Panc1 (cell line): Measurements from ENCODE around the gene PHLPP1. TPM values are rescaled to one million over a fixed set of nuclear protein-coding genes. Genes with fewer than 3 reads are reported as not detected.

Experiments used
- ATAC-seq: fragments of 200-7000 bp; cut with Tn5 transposase; 2 replicates; pipeline ENCODE4 v1.9.1; 2020; ENCODE audit warnings: mild to moderate bottlenecking, moderate library complexity
- BruUV-seq: library from RNA; stranded (reverse); fragments of 400-500 nt; replicated peaks from 2 replicates; lab custom pipeline; 2021; lab: Mats Ljungman, UMichigan
- CTCF ChIA-PET: fragments of 300-600 bp; sonication (Branson Sonifier 250); formaldehyde crosslinking; loops from one replicate; lab custom pipeline; 2022; ENCODE audit warnings: antibody characterized with exemption; lab: Charles Lee
- POLR2A ChIA-PET: fragments of 300-600 bp; sonication (Branson Sonifier 250); formaldehyde crosslinking; loops from one replicate; lab custom pipeline; 2022; ENCODE audit warnings: antibody characterized with exemption; lab: Charles Lee
- DNase-seq: peaks from one replicate; pipeline ENCODE4 v3.0.0-alpha.2; 2010; ENCODE audit warnings: low read depth, low spot score
- H3K27ac ChIP-seq: 2 replicates; pipeline ENCODE4 v1.5.1; 2011; ENCODE audit warnings: mild to moderate bottlenecking, low read length, inconsistent platforms
- H3K27me3 ChIP-seq: fragments of 200-500 bp; sonication (Bioruptor generic); 2 replicates; pipeline ENCODE4 v1.6.0; 2014; ENCODE audit warnings: low read length, inconsistent platforms; ENCODE audit not compliant: control insufficient read depth, insufficient read depth
- H3K36me3 ChIP-seq: fragments of 200-500 bp; sonication (Bioruptor generic); 2 replicates; pipeline ENCODE4 v1.5.1; 2014; ENCODE audit warnings: inconsistent platforms, mild to moderate bottlenecking, low read length, moderate library complexity; ENCODE audit not compliant: control insufficient read depth, insufficient read depth
- H3K4me1 ChIP-seq: 2 replicates; pipeline ENCODE4 v1.5.1; 2011; ENCODE audit warnings: inconsistent platforms, mild to moderate bottlenecking, low read length, moderate library complexity; ENCODE audit not compliant: control insufficient read depth, insufficient read depth
- H3K4me3 ChIP-seq, 2 experiments: 2 replicates each; pipeline ENCODE4 v1.5.1; 2011 to 2012; ENCODE audit warnings: low read depth in 2 of 2, low read length in 2 of 2, mild to moderate bottlenecking in 2 of 2, inconsistent platforms in 1 of 2, moderate library complexity in 1 of 2
- H3K9me3 ChIP-seq: fragments of 200-500 bp; sonication (Bioruptor generic); 2 replicates; pipeline ENCODE4 v1.5.1; 2014; ENCODE audit warnings: low read depth, mild to moderate bottlenecking, inconsistent platforms, low read length, moderate library complexity; ENCODE audit not compliant: control insufficient read depth, insufficient read depth
- CTCF ChIP-seq: fragments of 450-650 bp; IDR thresholded peaks from 2 replicates; pipeline ENCODE4 v1.5.1; 2017; ENCODE audit warnings: mild to moderate bottlenecking
- POLR2AphosphoS5 ChIP-seq: IDR thresholded peaks from 2 replicates; pipeline ENCODE4 v1.6.1; 2012; ENCODE audit warnings: mild to moderate bottlenecking, low read depth, low read length, moderate library complexity
- SIN3A ChIP-seq: IDR thresholded peaks from 2 replicates; pipeline ENCODE4 v1.6.1; 2012; ENCODE audit warnings: low read depth, mild to moderate bottlenecking, low read length, moderate library complexity, borderline replicate concordance; ENCODE audit not compliant: insufficient read depth
- TCF7L2 ChIP-seq: IDR thresholded peaks from 2 replicates; pipeline ENCODE4 v1.6.1; 2011; ENCODE audit warnings: mild to moderate bottlenecking, low read depth, low read length, inconsistent platforms
- in situ Hi-C: cut with HindIII; loops from 2 replicates; pipeline ENCODE4 v1.10.0; 2016; ENCODE audit warnings: low sequenced_read_pairs, low pct_unique_long_range_greater_than_20kb
- intact Hi-C: fragments of 100-400 bp; cut with micrococcal nuclease; formaldehyde crosslinking; loops from one replicate; pipeline ENCODE4 v1.10.0; 2022; ENCODE audit not compliant: unreplicated experiment
- total RNA-seq: library from RNA; stranded (reverse); gene quantifications from one replicate; pipeline ENCODE4 v1.2.1, GENCODE V29; 2021; ENCODE audit not compliant: unreplicated experiment
- TF ChIP-seq, protein P1 (sequence below), 2 experiments: IDR thresholded peaks; 2 replicates each; pipeline ENCODE4 v1.6.1; 2011 to 2012; ENCODE audit warnings: low read depth in 2 of 2, control low read depth in 1 of 2, low read length in 1 of 2, mild to moderate bottlenecking in 1 of 2, moderate library complexity in 1 of 2; ENCODE audit not compliant: insufficient read depth in 1 of 2

PHLPP1 gene
- total RNA-seq, 1 experiment from 2014 or later, result 6.3 TPM

DNA sequence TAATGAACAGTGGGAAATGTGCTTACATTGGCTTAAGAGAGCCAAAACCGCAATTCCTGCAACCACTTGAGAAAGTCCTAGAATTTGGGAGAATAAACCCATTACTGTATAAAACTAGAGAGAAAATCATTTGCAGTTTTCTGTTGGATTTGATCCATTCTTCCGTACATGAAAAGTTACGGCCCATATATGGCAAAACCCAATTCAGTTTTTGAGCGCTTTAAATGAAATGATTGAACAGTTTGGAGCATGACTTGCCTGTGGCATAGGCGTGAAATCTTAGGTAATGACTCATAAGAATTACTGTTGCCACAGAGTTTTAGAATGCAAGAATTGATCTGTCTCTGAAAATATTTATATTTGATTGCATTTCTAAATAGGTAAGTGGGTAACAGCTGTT lies 52.0 kb downstream of the PHLPP1 start:
- Histone ChIP-seq H3K4me1 (no peaks in the 10 kb centered on the region; the same call in 1 of the 2 replicates), H3K9me3 (no peaks in the 10 kb centered on the region), H3K4me3 (no peak overlapping the region), H3K27ac (no peak overlapping the region), H3K36me3 (no peaks in the 10 kb centered on the region), H3K27me3 (no peaks in the 10 kb centered on the region)
- ChIA-PET POLR2A (no interaction called here), CTCF (no interaction called here)
- intact Hi-C loops, result no loop called here
- ATAC-seq (no peak), DNase-seq (no peak)
- BruUV-seq, result no TSS peak
- in situ Hi-C loops, result no loop called here
- TF ChIP-seq SIN3A, result no peak
- TF ChIP-seq, protein P1, sequence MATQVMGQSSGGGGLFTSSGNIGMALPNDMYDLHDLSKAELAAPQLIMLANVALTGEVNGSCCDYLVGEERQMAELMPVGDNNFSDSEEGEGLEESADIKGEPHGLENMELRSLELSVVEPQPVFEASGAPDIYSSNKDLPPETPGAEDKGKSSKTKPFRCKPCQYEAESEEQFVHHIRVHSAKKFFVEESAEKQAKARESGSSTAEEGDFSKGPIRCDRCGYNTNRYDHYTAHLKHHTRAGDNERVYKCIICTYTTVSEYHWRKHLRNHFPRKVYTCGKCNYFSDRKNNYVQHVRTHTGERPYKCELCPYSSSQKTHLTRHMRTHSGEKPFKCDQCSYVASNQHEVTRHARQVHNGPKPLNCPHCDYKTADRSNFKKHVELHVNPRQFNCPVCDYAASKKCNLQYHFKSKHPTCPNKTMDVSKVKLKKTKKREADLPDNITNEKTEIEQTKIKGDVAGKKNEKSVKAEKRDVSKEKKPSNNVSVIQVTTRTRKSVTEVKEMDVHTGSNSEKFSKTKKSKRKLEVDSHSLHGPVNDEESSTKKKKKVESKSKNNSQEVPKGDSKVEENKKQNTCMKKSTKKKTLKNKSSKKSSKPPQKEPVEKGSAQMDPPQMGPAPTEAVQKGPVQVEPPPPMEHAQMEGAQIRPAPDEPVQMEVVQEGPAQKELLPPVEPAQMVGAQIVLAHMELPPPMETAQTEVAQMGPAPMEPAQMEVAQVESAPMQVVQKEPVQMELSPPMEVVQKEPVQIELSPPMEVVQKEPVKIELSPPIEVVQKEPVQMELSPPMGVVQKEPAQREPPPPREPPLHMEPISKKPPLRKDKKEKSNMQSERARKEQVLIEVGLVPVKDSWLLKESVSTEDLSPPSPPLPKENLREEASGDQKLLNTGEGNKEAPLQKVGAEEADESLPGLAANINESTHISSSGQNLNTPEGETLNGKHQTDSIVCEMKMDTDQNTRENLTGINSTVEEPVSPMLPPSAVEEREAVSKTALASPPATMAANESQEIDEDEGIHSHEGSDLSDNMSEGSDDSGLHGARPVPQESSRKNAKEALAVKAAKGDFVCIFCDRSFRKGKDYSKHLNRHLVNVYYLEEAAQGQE (IDR thresholded peaks at IDR 0.05; ENCODE audit: insufficient read depth in 1 of 2, low read depth in 2 of 2, low read length in 1 of 2), result no peak
- TF ChIP-seq POLR2AphosphoS5, result no peak
- no peak for TF ChIP-seq TCF7L2

DNA sequence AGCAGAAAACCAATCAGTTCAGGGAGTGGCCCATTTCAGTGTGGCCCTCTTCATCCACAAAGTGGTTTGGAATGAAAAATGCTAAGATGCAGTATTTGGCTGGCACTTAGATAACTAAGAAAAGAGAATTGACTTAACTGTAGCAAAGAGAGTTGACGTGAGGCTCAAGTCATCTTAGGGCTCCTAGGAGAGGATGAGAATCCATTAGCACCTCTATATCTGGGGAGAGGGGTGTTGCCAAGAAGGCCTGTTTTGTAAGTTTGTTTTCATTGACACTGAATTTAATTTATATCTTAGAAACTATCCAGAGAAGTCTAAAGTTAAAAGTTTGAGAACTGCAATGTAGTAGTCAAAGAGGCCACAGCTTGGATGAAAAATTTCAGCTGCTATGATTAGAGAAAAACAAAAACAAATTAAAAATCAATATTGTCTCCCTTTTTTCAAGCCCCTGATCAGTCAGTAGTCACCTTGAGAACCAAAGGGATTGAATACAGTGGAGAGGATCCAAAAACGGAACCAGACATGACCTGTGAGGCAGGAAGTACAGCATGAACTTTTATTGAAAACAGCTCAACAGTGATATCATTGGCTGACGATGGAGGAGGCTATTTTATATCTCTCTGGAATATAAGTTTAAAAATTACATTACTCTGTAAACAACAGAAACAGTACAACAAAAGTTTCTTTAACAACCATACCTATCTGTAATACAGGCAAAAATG lies 52.7 kb downstream of the PHLPP1 start:
- in situ Hi-C loops, result no loop called here

More for the DNA sequence above, 52.7 kb downstream of the PHLPP1 start:
- ATAC-seq (no peak), DNase-seq (no peak)
- Histone ChIP-seq H3K9me3 (no peaks in the 10 kb centered on the region), H3K4me1 (no peaks in the 10 kb centered on the region; the same call in 1 of the 2 replicates), H3K4me3 (no peak overlapping the region), H3K27ac (no peak overlapping the region), H3K27me3 (no peaks in the 10 kb centered on the region), H3K36me3 (no peaks in the 10 kb centered on the region)
- intact Hi-C loops, result no loop called here
- POLR2A ChIA-PET, result no interaction called here
- BruUV-seq, result no TSS peak
- CTCF ChIA-PET, result no interaction called here
- TF ChIP-seq SIN3A (no peak), POLR2AphosphoS5 (no peak), CTCF (no peak), TCF7L2 (no peak)
- TF ChIP-seq, protein P1 (IDR thresholded peaks at IDR 0.05; ENCODE audit: insufficient read depth in 1 of 2, low read depth in 2 of 2, low read length in 1 of 2), result no peak
